CD4-positive, alpha-beta T cell treated with Interleukin-17A for 4 hours (primary cell): ENCODE results near the gene ELANE.
A peak's percentile ranks its signal among the peaks of the same experiment; 100 is the strongest.

Experiments used
- DNase-seq: peaks from one replicate; pipeline ENCODE4 v3.0.0-alpha.2; 2020; ENCODE audit warnings: mixed read lengths

ELANE gene

DNA sequence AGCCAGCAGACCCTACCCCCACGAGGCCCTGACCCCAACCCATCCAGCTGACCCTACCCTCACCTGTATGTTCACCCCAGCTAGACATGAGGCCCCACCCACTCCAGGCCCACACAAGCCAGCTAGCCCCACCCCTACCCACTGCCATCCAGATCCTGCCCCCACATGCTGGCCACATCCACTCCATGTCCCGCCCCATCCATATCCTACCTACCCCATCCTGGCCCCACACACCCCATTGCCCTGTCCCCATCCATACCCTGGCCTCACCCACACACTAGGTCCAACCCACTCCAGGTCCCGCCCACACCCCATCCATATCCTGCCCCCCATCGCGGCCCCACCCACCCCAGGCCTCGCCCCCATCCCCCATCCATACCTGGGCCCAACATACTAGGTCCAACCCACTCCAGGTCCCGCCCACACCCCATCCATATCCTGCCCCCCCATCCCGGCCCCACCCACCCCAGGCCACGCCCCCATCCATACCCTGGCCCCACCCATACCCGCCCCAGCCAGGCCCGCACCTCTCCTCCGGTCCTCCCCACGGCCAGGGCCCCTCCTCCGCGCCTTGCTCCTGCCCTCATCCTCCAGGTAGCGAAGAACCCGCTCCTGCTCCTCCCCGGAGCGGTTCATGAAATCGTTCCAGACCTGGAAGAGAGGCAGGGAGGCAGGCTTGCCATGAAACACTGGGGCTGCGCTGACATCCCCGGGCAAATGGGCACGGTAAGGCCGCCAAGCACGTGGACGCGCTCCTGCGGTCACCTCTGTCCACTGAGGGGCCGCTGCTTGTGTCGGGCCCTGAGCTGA is 48.4 kb downstream of the ELANE start:
- DNase-seq = peak; percentile 53

DNA sequence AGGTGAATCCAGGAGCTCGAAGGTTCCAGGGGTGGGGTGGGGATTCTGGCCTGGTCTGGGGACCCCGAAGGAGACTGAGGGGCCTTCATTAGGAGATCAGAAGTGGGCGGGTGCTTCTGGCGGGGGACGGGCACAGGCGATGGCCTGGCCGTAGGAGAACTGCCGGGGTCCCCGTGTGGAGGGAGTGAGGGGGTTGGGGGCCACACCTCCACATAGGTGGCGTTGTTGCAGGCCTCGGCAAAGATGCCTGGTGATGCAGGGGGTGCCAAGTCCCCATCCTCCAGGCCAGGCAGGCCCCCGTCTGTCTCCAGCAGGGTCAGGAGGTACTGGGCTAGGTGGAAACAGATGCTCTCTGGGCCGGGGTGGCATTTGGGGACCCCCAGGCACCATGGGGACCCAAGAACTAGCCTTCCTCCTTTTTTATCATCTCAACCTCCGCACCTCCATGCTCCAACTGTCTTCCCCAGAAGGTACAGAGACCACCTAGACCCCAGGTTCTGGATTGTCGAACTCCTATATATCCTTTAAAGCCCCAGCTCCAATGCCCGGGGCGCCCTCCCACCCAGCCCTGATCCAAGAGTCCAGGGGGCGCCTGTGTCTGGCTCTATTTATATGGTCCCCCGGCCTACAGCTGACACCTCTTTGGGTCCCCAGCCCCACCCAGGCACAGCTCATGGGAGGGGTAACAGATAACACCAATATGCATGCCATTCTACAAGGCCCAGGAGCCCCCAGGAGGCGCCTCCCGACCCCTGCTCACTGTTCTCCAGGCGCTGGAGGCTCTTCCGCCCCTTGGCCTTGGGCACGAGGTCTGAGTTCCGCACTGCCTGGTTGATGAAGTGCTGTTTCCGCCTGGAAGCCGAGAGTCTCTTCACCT is 49.4 kb downstream of the ELANE start:
- DNase-seq = no peak

DNA sequence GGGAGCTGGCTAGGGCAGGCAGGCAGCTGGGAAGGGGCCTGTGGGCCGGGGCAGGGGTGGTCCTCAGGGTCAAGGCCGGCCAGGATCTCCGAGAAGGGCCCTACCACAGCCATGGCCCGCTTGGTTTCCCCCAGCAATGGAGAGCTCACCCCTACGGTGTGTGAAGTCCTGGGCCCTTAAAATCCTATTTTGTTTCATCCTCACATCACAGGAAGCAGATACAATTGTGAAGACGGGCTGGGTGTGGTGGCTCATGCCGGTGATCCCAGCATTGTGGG is 49.9 kb downstream of the ELANE start:
- no peak for DNase-seq

DNA sequence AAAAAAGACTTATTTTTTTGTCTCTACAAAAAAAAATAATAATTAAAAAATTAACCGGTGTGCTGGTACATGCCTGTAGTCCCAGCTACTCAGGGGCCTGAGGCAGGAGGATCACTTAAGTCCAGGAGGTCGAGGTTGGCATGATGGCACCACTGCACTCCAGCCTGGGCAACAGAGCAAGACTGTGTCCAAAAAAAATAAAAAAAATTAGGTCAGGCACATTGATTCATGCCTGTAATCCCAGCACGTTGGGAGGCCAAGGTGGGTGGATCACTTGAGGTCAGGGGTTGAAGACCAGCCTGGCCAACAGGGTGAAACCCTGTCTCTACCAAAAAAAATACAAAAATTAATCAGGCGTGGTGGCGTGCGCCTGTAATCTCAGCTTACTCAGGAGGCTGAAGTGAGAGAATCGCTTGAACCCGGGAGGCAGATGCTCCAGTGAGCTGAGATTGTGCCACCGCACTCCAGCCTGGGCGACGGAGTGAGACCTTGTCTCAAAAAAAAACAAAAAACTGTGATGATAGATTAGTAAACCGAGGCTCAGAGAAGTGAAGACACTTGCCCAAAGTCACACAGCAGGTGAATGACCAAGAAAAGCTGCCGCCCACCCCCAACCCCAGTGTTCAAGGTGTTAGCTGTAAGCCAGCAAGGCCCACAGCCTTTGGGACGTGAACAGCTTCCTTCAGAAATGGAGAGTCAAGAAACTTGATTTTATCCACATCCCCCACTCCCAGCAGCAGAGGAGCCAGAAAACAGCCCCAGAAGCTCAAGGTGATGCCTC is 50.5 kb downstream of the ELANE start:
- no peak for DNase-seq

DNA sequence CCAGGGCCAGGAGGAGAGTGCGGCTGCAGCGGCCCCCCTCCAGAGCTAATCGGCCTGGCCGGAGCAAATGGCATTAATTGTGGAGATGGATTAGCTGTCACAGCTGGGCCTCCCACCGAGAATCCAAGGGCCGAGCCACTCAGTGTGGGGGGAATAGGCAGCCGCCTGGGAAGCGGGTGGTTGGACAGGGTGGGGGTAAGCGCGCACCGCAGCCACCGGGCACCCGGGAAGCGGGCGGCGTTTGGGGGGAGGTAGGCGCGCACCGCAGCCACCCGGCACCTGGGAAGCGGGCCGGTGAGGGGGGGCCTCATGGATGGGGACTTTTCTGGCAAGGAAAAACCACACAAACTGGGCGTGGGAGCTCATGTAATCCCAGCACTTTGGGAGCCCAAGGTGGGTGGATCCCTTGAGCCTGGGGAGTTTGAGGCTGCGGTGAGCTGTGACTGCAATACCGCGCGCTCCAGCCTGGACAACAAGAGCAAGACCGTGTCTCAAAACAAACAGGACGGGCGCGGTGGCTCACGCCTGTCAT is 51.2 kb downstream of the ELANE start:
- no peak for DNase-seq

DNA sequence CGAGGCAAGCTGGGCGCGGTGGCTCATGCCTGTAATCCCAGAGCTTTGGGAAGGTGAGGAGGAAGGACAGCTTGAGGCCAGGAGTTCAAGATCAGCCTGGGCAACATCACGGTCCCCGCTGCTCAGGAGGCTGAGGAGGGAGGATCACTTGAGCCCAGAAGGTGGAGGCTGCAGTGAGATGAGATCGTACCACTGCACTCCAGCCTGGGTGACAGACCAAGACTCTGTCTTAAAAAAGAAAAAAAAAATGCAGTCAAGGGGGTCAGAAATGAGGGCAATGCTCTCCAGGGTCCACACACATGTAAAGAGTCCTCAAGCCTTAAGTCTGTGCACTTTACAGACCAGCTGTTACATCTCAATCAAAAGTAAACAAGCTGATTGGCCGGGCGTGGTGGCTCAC is 52.4 kb downstream of the ELANE start:
- no peak for DNase-seq
